SK-N-SH treated with all-trans-retinoic acid at 6 μM for 48 hours (cell line): ENCODE measurements around the gene NEIL3.

Experiments used
- ATAC-seq: fragments of 200-7000 bp; cut with Tn5 transposase; 3 replicates; pipeline ENCODE4 v1.9.1; 2020; ENCODE audit warnings: mild to moderate bottlenecking, moderate library complexity
- ARNTL ChIP-seq: fragments of 450-650 bp; formaldehyde crosslinking; IDR thresholded peaks from 2 replicates; pipeline ENCODE4 v1.5.0; 2020; ENCODE audit warnings: low read depth, mild to moderate bottlenecking, moderate library complexity, borderline replicate concordance
- BACH2 ChIP-seq: fragments of 250-450 bp; sonication (Bioruptor Pico); IDR thresholded peaks from 2 replicates; pipeline ENCODE4 v1.9.0; 2021; ENCODE audit warnings: mild to moderate bottlenecking, borderline replicate concordance
- CSDC2 ChIP-seq: fragments of 250-450 bp; sonication (Bioruptor Pico); IDR thresholded peaks from 2 replicates; pipeline ENCODE4 v1.5.0; 2020; ENCODE audit warnings: mild to moderate bottlenecking, moderate library complexity
- ESRRG ChIP-seq: fragments of 250-450 bp; sonication (Bioruptor Pico); IDR thresholded peaks from 2 replicates; pipeline ENCODE4 v1.6.1; 2021; ENCODE audit warnings: mild to moderate bottlenecking
- GLIS3 ChIP-seq: fragments of 250-450 bp; sonication (Bioruptor Pico); IDR thresholded peaks from 2 replicates; pipeline ENCODE4 v1.5.0; 2020; ENCODE audit warnings: mild to moderate bottlenecking, moderate library complexity
- OSR1 ChIP-seq: fragments of 250-450 bp; sonication (Bioruptor Pico); IDR thresholded peaks from 2 replicates; pipeline ENCODE4 v1.8.0; 2022; ENCODE audit warnings: moderate library complexity, mild to moderate bottlenecking, inconsistent platforms
- PPARA ChIP-seq: fragments of 250-450 bp; sonication (Bioruptor Pico); IDR thresholded peaks from 2 replicates; pipeline ENCODE4 v1.5.0; 2020; ENCODE audit warnings: mild to moderate bottlenecking, borderline replicate concordance
- RARB ChIP-seq: fragments of 250-450 bp; sonication (Bioruptor Pico); IDR thresholded peaks from 2 replicates; pipeline ENCODE4 v1.8.0; 2021; ENCODE audit warnings: mild to moderate bottlenecking, moderate library complexity
- SNAI2 ChIP-seq: fragments of 250-450 bp; sonication (Bioruptor Pico); IDR thresholded peaks from 2 replicates; pipeline ENCODE4 v1.5.0; 2020; ENCODE audit warnings: mild to moderate bottlenecking, moderate library complexity
- TCF4 ChIP-seq: fragments of 250-450 bp; sonication (Bioruptor Pico); IDR thresholded peaks from 2 replicates; pipeline ENCODE4 v1.8.0; 2021; ENCODE audit warnings: mild to moderate bottlenecking, moderate library complexity, borderline replicate concordance
- TOX ChIP-seq: fragments of 250-450 bp; sonication (Bioruptor Pico); IDR thresholded peaks from 2 replicates; pipeline ENCODE4 v1.8.0; 2021; ENCODE audit warnings: mild to moderate bottlenecking, moderate library complexity, borderline replicate concordance
- ZC3H10 ChIP-seq: fragments of 250-450 bp; sonication (Bioruptor Pico); IDR thresholded peaks from 2 replicates; pipeline ENCODE4 v1.5.1; 2021; ENCODE audit warnings: mild to moderate bottlenecking, moderate library complexity
- ZFP3 ChIP-seq: fragments of 250-450 bp; sonication (Bioruptor Pico); IDR thresholded peaks from 2 replicates; pipeline ENCODE4 v1.5.0; 2020; ENCODE audit warnings: mild to moderate bottlenecking, moderate library complexity
- ZFP30 ChIP-seq: fragments of 450-650 bp; formaldehyde crosslinking; IDR thresholded peaks from 2 replicates; pipeline ENCODE4 v1.5.0; 2022; ENCODE audit warnings: mild to moderate bottlenecking, moderate library complexity
- ZNF565 ChIP-seq: fragments of 450-650 bp; formaldehyde crosslinking; conservative IDR thresholded peaks from 2 replicates; pipeline ENCODE4 v1.5.0; 2020; ENCODE audit warnings: low read depth, mild to moderate bottlenecking, moderate library complexity
- ZNF8 ChIP-seq: fragments of 450-650 bp; formaldehyde crosslinking; IDR thresholded peaks from 2 replicates; pipeline ENCODE4 v1.5.0; 2020; ENCODE audit warnings: mild to moderate bottlenecking, moderate library complexity
- TF ChIP-seq, protein P1 (sequence below): fragments of 250-450 bp; sonication (Bioruptor Pico); IDR thresholded peaks from 2 replicates; pipeline ENCODE4 v1.5.1; 2020; ENCODE audit warnings: low read depth, mild to moderate bottlenecking, moderate library complexity
- TF ChIP-seq, protein P2 (sequence below): fragments of 250-450 bp; sonication (Bioruptor Pico); IDR thresholded peaks from 2 replicates; pipeline ENCODE4 v1.8.0; 2021; ENCODE audit warnings: low read depth, mild to moderate bottlenecking, moderate library complexity, borderline replicate concordance
- TF ChIP-seq, protein P3 (sequence below): fragments of 250-450 bp; sonication (Bioruptor Pico); IDR thresholded peaks from 2 replicates; pipeline ENCODE4 v1.5.1; 2021; ENCODE audit warnings: mild to moderate bottlenecking, moderate library complexity
- TF ChIP-seq, protein P4 (sequence below): fragments of 250-450 bp; sonication (Bioruptor Pico); IDR thresholded peaks from 2 replicates; pipeline ENCODE4 v1.8.0; 2020; ENCODE audit warnings: mild to moderate bottlenecking, moderate library complexity, borderline replicate concordance
- TF ChIP-seq, protein P5 (sequence below): fragments of 250-450 bp; sonication (Bioruptor Pico); IDR thresholded peaks from 2 replicates; pipeline ENCODE4 v1.5.0; 2020; ENCODE audit warnings: mild to moderate bottlenecking, moderate library complexity

The NEIL3 gene

DNA sequence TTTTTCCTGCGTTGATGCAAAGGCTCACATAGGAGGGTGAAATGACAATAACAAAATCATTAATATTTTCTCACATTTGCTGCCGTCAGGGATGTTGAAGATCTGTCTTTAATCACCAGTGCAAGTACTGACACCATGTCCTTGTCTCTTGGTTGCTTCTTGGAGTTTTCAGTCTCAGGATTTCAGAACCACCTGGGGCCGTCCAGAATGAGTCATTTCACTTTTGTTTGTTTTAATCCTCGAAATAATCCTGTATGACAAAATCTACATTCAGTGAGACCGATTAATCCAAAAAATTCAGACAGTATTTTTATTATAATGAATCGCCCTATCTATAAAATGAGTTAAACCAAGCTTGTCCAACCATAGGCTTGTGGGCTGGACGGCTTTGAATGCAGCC is 47.2 kb downstream of the NEIL3 start:
- TF ChIP-seq, protein P1, sequence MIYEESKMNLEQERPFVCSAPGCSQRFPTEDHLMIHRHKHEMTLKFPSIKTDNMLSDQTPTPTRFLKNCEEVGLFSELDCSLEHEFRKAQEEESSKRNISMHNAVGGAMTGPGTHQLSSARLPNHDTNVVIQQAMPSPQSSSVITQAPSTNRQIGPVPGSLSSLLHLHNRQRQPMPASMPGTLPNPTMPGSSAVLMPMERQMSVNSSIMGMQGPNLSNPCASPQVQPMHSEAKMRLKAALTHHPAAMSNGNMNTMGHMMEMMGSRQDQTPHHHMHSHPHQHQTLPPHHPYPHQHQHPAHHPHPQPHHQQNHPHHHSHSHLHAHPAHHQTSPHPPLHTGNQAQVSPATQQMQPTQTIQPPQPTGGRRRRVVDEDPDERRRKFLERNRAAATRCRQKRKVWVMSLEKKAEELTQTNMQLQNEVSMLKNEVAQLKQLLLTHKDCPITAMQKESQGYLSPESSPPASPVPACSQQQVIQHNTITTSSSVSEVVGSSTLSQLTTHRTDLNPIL (CRISPR knock-in tag) = no peak
- no peak for TF ChIP-seq ZC3H10 (CRISPR knock-in tag)
- TF ChIP-seq TCF4 (CRISPR knock-in tag) = no peak
- TF ChIP-seq, protein P2, sequence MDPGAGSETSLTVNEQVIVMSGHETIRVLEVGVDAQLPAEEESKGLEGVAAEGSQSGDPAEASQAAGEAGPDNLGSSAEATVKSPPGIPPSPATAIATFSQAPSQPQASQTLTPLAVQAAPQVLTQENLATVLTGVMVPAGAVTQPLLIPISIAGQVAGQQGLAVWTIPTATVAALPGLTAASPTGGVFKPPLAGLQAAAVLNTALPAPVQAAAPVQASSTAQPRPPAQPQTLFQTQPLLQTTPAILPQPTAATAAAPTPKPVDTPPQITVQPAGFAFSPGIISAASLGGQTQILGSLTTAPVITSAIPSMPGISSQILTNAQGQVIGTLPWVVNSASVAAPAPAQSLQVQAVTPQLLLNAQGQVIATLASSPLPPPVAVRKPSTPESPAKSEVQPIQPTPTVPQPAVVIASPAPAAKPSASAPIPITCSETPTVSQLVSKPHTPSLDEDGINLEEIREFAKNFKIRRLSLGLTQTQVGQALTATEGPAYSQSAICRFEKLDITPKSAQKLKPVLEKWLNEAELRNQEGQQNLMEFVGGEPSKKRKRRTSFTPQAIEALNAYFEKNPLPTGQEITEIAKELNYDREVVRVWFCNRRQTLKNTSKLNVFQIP (CRISPR knock-in tag) = no peak
- TF ChIP-seq ZNF565 (CRISPR knock-in tag) = no peak
- TF ChIP-seq ARNTL = no peak
- TF ChIP-seq ZFP3 (CRISPR knock-in tag) = no peak
- ATAC-seq = no peak

DNA sequence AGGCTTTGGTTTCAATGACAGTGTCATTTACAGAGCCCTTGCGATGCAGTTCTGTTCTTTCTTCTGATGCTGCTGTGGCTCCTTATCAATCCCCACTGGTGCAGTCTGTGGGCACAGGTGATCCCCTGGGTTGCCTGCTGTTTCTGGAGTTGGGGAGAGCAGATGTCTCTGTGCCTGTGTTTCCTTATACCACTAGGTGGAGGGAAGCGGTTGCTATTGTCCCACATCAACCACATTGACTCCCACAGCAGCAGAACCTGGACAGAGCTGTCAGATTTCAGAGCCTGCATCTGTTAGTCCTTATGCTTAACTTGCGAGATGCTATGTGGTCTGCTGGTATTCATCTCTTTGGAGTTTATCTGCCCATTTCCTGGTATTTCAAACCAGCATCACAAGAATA is 57.7 kb downstream of the NEIL3 start:
- TF ChIP-seq ARNTL (no peak), CSDC2 (CRISPR knock-in tag) (no peak), ZNF565 (CRISPR knock-in tag) (no peak), ZNF8 (no peak), TOX (no peak), OSR1 (no peak), ZFP30 (CRISPR knock-in tag) (no peak), RARB (CRISPR knock-in tag) (no peak), SNAI2 (CRISPR knock-in tag) (no peak), TCF4 (CRISPR knock-in tag) (no peak), PPARA (CRISPR knock-in tag) (no peak), ZC3H10 (CRISPR knock-in tag) (no peak), ZFP3 (CRISPR knock-in tag) (no peak), BACH2 (CRISPR knock-in tag) (no peak)
- TF ChIP-seq, protein P3, sequence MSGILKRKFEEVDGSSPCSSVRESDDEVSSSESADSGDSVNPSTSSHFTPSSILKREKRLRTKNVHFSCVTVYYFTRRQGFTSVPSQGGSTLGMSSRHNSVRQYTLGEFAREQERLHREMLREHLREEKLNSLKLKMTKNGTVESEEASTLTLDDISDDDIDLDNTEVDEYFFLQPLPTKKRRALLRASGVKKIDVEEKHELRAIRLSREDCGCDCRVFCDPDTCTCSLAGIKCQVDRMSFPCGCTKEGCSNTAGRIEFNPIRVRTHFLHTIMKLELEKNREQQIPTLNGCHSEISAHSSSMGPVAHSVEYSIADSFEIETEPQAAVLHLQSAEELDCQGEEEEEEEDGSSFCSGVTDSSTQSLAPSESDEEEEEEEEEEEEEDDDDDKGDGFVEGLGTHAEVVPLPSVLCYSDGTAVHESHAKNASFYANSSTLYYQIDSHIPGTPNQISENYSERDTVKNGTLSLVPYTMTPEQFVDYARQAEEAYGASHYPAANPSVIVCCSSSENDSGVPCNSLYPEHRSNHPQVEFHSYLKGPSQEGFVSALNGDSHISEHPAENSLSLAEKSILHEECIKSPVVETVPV (CRISPR knock-in tag) = no peak
- TF ChIP-seq, protein P2 (CRISPR knock-in tag) = no peak
- TF ChIP-seq, protein P4, sequence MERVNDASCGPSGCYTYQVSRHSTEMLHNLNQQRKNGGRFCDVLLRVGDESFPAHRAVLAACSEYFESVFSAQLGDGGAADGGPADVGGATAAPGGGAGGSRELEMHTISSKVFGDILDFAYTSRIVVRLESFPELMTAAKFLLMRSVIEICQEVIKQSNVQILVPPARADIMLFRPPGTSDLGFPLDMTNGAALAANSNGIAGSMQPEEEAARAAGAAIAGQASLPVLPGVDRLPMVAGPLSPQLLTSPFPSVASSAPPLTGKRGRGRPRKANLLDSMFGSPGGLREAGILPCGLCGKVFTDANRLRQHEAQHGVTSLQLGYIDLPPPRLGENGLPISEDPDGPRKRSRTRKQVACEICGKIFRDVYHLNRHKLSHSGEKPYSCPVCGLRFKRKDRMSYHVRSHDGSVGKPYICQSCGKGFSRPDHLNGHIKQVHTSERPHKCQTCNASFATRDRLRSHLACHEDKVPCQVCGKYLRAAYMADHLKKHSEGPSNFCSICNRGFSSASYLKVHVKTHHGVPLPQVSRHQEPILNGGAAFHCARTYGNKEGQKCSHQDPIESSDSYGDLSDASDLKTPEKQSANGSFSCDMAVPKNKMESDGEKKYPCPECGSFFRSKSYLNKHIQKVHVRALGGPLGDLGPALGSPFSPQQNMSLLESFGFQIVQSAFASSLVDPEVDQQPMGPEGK (CRISPR knock-in tag) = no peak
- TF ChIP-seq, protein P5, sequence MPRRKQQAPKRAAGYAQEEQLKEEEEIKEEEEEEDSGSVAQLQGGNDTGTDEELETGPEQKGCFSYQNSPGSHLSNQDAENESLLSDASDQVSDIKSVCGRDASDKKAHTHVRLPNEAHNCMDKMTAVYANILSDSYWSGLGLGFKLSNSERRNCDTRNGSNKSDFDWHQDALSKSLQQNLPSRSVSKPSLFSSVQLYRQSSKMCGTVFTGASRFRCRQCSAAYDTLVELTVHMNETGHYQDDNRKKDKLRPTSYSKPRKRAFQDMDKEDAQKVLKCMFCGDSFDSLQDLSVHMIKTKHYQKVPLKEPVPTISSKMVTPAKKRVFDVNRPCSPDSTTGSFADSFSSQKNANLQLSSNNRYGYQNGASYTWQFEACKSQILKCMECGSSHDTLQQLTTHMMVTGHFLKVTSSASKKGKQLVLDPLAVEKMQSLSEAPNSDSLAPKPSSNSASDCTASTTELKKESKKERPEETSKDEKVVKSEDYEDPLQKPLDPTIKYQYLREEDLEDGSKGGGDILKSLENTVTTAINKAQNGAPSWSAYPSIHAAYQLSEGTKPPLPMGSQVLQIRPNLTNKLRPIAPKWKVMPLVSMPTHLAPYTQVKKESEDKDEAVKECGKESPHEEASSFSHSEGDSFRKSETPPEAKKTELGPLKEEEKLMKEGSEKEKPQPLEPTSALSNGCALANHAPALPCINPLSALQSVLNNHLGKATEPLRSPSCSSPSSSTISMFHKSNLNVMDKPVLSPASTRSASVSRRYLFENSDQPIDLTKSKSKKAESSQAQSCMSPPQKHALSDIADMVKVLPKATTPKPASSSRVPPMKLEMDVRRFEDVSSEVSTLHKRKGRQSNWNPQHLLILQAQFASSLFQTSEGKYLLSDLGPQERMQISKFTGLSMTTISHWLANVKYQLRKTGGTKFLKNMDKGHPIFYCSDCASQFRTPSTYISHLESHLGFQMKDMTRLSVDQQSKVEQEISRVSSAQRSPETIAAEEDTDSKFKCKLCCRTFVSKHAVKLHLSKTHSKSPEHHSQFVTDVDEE (CRISPR knock-in tag) = no peak
- ATAC-seq = peak; percentile 83

DNA sequence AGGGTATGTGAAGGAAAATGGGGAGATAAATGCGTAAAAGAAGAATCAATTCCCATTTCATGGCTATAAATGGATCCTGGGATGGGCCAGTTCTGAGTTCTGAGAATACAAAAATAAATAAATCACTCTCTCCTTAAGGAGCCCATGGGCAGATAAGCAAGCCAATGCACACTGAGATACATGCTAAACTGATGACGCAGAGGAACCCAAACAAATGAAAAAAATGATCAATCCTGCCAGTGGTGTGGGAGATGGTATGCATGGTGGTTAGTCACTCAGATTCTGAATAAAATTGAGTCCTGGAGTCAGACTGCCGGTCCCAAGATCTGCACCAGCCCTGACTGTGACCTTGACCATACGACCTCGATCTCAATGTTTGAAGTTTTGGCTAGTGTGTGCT is 59.7 kb downstream of the NEIL3 start:
- ATAC-seq = peak; percentile 76
- TF ChIP-seq RARB (CRISPR knock-in tag) (no peak), GLIS3 (CRISPR knock-in tag) (no peak), ZC3H10 (CRISPR knock-in tag) (no peak), ZFP30 (CRISPR knock-in tag) (no peak), ZFP3 (CRISPR knock-in tag) (no peak), TCF4 (CRISPR knock-in tag) (no peak), ARNTL (no peak), ESRRG (CRISPR knock-in tag) (no peak), ZNF8 (no peak), TOX (no peak), PPARA (CRISPR knock-in tag) (no peak), SNAI2 (CRISPR knock-in tag) (no peak), OSR1 (no peak), CSDC2 (CRISPR knock-in tag) (no peak)
- TF ChIP-seq, protein P3 (CRISPR knock-in tag) = no peak
- TF ChIP-seq, protein P5 (CRISPR knock-in tag) = no peak
